ENCODE results near the gene DOK3.

DNA sequence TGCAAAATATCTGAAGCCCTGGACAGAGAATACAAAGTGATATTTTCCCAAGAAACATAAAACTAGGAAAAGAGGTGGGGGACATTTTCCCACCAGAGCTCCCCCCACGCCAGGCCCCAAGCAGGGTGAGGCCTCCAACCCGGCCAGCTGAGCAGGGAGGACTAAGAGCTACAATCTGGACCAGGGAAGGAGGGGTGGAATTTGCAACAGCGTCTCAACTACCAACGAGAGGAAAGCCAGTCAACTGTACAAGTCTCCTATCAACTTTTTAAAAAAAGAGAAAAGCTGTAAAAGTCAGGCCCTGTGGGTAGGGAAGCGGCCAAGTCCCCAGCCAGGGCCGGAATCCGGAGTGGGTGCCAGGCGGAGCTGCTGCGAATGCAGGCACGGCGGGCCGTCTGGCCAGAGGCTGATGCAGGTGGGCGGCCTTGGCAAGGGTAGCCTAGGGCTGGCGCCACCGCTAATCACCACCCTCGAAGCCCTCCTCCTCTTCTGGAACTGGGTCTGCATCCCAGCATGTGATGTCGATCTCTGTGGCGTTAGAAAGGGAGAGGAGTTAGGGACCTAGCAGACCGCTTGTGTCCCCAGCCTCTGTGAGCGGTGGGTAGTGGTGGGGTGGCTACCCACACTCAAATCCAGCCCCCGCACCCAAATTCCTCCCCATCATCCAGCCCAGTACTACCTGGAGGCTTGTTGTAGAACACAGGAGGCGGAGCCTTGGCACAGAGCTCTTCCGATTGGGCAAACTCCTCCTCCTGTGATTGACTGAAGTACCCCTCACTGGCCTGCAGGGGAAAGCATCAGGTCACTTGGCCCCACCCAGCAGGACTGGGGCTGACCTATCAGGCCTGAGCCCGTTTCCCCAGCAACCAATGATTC lies 52.4 kb downstream of the DOK3 start:
- TF ChIP-seq, protein P1, sequence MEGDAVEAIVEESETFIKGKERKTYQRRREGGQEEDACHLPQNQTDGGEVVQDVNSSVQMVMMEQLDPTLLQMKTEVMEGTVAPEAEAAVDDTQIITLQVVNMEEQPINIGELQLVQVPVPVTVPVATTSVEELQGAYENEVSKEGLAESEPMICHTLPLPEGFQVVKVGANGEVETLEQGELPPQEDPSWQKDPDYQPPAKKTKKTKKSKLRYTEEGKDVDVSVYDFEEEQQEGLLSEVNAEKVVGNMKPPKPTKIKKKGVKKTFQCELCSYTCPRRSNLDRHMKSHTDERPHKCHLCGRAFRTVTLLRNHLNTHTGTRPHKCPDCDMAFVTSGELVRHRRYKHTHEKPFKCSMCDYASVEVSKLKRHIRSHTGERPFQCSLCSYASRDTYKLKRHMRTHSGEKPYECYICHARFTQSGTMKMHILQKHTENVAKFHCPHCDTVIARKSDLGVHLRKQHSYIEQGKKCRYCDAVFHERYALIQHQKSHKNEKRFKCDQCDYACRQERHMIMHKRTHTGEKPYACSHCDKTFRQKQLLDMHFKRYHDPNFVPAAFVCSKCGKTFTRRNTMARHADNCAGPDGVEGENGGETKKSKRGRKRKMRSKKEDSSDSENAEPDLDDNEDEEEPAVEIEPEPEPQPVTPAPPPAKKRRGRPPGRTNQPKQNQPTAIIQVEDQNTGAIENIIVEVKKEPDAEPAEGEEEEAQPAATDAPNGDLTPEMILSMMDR (IDR thresholded peaks at IDR 0.05; ENCODE audit: insufficient read depth, low read length): peak; percentile 24
- no peak for TF ChIP-seq POLR2AphosphoS5 (IDR thresholded peaks at IDR 0.05; ENCODE audit: low read depth)
